ENCODE results near the gene CSPG4.
"Not testable (repeated sequence)": the region's sequence is repeated elsewhere in the genome, so short reads cannot be mapped to it uniquely, and the experiment has no call there.

The CSPG4 gene

GRCh38 chr15:75712668-75713337, at the start of gene CSPG4:
CSPG4 (minus strand) TSS chr15:75712848; CDS start chr15:75712755, 93 bp downstream.
- DNase-seq: no peak

GRCh38 chr15:75762357-75762718, 49.7 kb upstream of the CSPG4 start:
- not testable (repeated sequence) for DNase-seq

GRCh38 chr15:75761446-75762356, 49.1 kb upstream of the CSPG4 start:
- DNase-seq: no peak

- no peak for DNase-seq
Measured at GRCh38 chr15:75760704-75761435, 48.2 kb upstream of the CSPG4 start.

- not testable (repeated sequence) for DNase-seq
Measured at GRCh38 chr15:75760131-75760520, 47.5 kb upstream of the CSPG4 start.

GRCh38 chr15:75759416-75760130, 46.9 kb upstream of the CSPG4 start:
- no peak for DNase-seq

- DNase-seq: peak; percentile 62
Measured at GRCh38 chr15:75758071-75758872, 45.6 kb upstream of the CSPG4 start.

- DNase-seq: not testable (repeated sequence)
Measured at GRCh38 chr15:75754871-75755270, 42.2 kb upstream of the CSPG4 start.

GRCh38 chr15:75753145-75753544, 40.5 kb upstream of the CSPG4 start:
- DNase-seq: no peak

- DNase-seq: no peak
Measured at GRCh38 chr15:75751891-75752290, 39.2 kb upstream of the CSPG4 start.

- no peak for DNase-seq
Measured at GRCh38 chr15:75751116-75751875, 38.6 kb upstream of the CSPG4 start.

- DNase-seq: no peak
Measured at GRCh38 chr15:75750261-75751050, 37.8 kb upstream of the CSPG4 start.

GRCh38 chr15:75749820-75750219, 37.2 kb upstream of the CSPG4 start:
- no peak for DNase-seq

- not testable (repeated sequence) for DNase-seq
Measured at GRCh38 chr15:75748882-75749281, 36.2 kb upstream of the CSPG4 start.

GRCh38 chr15:75747121-75747520, 34.5 kb upstream of the CSPG4 start:
- DNase-seq: not testable (repeated sequence)

GRCh38 chr15:75745305-75745704, 32.7 kb upstream of the CSPG4 start:
- DNase-seq: no peak

- not testable (repeated sequence) for DNase-seq
Measured at GRCh38 chr15:75742346-75742745, 29.7 kb upstream of the CSPG4 start.

- DNase-seq: no peak
Measured at GRCh38 chr15:75739791-75740190, 27.1 kb upstream of the CSPG4 start.

GRCh38 chr15:75738647-75739325, 26.1 kb upstream of the CSPG4 start:
- peak; percentile 88 for DNase-seq
